Stimulated activated CD4-positive, alpha-beta T cell treated with anti-CD3 and anti-CD28 coated beads, Interleukin-15, amount 100 ng/mL, for 24 hours (primary cell): Measurements from ENCODE around the gene IL17RB.

Experiments
- DNase-seq: peaks from one replicate; pipeline ENCODE4 v3.0.0-alpha.2; 2020

IL17RB gene

GRCh38 chr3:53833700-53834099 is 12.7 kb upstream of the IL17RB start:
- DNase-seq, result no peak

GRCh38 chr3:53834429-53835095 is 11.8 kb upstream of the IL17RB start:
- no peak for DNase-seq

DNA sequence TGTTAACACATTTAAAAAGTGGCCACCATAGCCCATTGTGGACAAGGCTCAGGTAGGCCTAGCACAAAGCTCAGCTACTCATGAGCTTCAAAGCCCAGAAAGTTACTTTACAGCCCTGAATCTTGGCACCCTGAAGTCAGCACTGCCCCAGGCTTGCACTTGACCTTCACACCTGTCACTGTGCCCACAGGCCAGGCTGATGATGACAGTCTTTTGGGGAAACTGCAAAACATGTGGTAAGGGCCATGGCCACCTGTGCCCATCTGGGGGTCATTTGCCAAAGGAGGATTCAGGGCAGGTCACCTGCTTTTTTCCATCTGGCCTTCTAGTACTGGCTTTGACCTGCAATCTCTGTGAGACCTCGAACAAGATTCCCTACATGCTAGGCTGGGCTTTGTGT is 11.1 kb upstream of the IL17RB start:
- no peak for DNase-seq

DNA sequence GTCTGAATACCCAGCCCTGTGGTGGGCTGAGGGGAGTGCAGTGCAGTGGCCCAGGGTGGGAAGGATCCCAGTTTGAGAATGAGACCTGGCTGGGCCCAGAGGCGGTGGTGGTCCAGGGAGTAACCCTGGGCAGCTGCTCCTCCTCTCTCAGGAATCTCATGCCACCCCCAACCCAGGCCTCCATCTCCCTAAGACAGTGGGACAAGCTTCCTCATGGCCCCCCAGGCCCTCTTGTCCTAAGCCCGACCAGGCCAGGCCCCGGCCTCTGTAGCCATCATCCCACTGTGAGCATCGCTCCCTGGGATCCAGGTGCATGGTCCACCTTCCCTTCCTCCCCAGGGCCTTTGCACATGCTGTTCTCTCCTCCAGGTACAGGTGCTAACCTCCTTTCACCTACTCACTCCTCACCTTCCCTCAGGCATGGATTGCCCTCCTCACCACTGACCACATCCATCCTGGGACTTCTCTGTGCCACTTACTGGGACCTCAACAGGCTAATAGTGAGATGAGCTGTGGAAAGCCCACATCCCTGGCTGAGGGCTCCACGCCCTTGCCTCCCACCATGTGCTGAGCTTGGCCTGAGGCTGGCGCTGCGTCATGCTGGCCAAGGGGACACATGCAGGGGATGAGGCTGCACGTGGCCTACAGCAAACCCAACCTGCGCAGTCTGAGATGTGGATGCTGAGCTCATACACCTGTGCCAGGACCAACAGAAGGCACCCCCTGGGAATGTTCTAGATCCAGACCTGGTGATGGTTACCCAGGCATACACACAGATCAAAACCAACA is 10.1 kb upstream of the IL17RB start:
- no peak for DNase-seq

DNA sequence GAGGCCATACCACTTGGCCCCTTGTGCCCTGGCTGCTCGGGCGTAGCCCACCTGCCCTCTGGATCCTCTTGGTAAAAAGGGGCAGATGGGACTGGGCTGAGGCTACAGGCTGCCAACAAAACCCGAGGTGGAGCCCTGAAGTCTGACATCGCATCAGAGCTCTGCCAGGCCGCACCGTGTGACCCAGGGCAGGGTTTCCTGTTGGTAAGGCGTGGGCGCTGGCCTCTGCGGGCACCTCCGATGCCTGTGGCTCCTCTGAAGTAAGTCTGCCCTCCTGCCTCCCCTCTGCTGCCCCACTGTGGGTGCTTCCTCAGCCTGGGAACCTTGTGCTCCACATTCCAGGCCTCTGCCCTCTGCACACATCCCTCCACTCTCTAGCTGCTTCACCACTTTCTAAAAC is 9.0 kb upstream of the IL17RB start:
- no peak for DNase-seq

DNA sequence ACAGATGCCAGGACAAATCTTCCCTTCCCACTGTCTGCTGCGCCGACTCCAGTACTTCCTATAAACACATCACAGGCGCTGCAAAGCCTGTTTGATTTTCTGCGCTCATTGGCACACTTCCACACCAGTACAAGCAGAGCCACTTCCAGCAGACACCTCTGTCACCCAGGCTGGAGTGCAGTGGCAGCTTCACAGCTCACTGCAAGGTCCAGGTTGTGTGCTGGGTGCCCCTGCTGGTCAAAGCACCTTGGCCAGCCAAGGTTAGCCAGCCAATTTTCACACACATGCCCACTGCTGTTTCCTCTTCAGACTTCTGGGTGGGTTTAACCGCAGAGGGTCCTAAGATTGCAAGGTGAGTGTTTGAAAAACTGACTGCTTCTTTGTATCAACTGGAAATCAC is 5.1 kb upstream of the IL17RB start:
- DNase-seq, result no peak

- no peak for DNase-seq
Observed at GRCh38 chr3:53842436-53843194, 3.8 kb upstream of the IL17RB start.

- no peak for DNase-seq
Observed at GRCh38 chr3:53843195-53844177, 2.9 kb upstream of the IL17RB start.

DNA sequence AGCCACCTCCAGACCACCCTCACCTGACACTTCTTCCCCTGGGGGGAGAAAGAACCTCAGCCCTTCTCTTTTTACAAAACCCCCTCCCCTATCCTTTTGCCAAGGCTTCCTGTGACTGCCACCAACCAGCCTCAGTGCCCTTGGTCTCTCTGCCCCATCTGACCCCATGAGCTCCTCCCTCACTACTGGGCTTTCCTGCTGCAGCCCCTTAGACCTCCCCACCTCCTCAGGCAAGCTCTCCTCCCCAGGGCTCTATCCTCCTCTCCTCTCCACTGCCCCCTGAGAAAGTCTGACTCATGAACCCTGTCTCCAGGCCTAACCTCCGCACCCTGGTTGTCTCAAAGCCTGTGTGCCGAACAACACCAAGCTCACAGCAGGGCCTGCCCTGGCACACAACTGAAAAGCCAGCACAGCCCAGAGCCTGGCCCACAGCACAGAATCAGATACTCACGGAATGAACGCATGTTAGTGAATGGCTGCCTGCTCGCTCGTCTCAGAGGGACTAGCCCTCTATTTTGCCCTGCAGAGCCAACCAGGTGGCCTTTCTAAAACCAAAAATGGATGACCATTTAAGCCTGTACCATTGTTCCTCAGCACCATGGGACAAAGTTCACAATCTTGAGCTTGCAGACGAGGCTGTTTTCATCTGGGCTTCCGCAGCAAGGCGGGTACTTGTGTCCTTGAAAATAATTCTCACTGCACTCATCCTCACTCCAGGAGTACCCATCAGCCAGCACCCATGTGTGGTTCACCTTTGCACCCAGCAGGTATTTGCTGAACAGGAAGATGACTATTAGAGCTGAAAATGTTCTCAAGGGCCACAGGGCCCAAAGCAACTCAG is 1.9 kb upstream of the IL17RB start:
- no peak for DNase-seq

- peak; percentile 20 for DNase-seq
Observed at GRCh38 chr3:53845103-53845880, 1.1 kb upstream of the IL17RB start.

- no peak for DNase-seq
Observed at GRCh38 chr3:53845881-53846133, 561 bp upstream of the IL17RB start.

- DNase-seq, result no peak
Observed at GRCh38 chr3:53846851-53847155, 435 bp downstream of the IL17RB start.

DNA sequence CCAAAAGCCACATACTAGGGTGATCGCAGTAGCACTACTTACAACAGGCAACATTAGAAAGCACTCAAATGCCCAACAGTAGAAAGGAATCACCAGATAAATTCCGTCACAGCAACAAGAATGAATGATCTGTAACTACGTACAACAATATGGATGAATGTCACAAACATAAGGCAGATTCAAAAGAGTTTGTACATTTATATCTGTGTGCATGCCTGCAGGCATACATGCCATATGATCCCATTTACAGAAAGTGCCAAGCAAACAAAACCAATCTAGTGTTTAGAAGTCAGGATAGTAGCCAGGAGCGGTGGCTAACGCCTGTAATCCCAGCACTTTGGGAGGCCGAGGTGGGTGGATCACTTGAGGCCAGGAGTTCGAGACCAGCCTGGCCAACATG is 3.5 kb downstream of the IL17RB start:
- DNase-seq, result no peak

DNA sequence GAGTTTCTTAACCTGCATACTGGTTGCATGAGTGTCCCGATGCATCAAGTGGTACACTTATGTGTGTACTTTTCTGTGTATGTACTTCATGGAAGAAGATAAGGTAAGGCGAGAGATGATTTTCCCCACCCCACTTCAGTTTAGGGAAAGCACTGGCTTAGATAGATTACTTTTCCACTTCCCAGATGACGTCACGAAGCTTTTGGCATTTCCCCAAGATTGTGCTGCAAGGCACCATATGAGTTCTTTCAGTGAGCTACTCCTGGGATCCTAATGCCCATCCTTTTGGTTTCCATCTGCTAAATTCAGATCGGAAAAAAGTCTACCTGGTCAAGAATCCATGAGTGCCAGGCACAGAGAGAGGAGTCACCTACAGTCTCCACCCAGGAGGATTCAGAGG is 4.5 kb downstream of the IL17RB start:
- DNase-seq, result no peak

- no peak for DNase-seq
Observed at GRCh38 chr3:53856964-53857363, 10.6 kb downstream of the IL17RB start.

GRCh38 chr3:53858096-53858741 is 11.9 kb downstream of the IL17RB start:
- no peak for DNase-seq

DNA sequence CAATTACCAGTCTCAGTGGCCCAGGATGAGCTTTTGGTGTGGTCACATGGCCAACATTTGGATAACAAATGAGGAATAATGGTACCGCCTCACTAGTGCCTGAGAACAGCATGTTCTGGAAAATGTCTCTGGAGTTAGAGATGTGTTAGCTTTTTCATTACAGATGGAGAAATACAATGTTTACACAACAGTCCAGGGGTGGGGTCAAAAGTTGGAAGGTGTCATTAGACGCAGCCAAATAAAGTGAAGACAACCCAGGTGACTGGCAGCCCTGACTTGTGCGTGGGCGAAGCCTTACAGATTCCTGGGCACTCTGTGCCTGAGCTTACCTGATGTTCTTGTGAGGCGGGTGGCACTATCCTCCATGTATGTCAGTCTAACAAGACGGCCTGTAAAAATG is 12.8 kb downstream of the IL17RB start:
- no peak for DNase-seq

GRCh38 chr3:53860196-53860595 is 13.8 kb downstream of the IL17RB start:
- no peak for DNase-seq

- DNase-seq, result no peak
Observed at GRCh38 chr3:53862241-53862640, 15.9 kb downstream of the IL17RB start.

DNA sequence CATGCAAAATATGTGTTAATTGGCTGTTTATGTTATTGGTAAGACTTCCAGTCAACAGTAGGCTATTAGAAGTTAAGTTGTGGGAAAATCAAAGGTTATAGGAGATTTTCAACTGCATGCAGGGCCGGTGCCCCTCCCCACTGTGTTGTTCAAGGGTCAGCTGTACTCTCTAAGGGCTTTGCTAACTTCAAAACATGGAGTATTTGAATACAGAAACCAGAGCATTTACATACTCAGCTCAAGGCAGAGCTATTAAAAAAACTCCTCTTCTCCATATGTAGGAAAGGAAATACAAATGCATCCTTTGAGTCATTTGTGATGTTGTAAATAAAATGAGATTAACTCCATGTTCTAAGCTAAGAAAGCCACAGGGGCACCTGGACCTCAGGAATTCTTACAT is 16.8 kb downstream of the IL17RB start:
- no peak for DNase-seq
